Anterior cingulate cortex (tissue), 58 donors: ENCODE results near the gene EDRF1.
"Not testable (repeated sequence)": the region's sequence is repeated elsewhere in the genome, so short reads cannot be mapped to it uniquely, and the experiment has no call there.

Experiments
- DNase-seq, 58 donors: peaks; one replicate each; lab custom pipeline; 2025; lab: John Stamatoyannopoulos, UW

EDRF1 gene

DNA sequence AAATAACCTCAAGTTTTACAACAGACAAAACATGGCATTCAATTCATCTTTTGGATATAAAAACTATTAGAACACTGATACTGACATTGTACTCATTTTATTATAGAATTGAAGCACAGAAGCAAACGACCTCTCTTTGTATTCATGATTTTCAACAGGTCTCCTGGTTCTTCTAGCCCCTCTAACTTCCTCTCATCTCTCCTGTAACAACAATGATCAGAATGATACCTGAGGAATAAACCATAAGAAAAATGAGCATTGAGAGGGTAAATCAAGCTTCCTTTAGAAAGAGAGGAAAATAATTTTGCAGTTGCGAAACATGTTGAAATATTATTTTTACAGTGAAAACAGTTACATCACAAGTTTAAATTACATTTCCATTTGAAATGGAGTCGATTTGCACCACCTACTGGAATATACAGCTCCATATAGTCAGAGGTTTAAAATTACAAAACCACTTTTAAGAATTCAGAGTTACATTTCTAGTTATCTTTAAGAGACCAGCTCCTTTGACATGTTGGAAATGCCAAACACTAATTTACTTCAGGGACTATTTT, 19.1 kb upstream of the EDRF1 start:
- DNase-seq = no peak

DNA sequence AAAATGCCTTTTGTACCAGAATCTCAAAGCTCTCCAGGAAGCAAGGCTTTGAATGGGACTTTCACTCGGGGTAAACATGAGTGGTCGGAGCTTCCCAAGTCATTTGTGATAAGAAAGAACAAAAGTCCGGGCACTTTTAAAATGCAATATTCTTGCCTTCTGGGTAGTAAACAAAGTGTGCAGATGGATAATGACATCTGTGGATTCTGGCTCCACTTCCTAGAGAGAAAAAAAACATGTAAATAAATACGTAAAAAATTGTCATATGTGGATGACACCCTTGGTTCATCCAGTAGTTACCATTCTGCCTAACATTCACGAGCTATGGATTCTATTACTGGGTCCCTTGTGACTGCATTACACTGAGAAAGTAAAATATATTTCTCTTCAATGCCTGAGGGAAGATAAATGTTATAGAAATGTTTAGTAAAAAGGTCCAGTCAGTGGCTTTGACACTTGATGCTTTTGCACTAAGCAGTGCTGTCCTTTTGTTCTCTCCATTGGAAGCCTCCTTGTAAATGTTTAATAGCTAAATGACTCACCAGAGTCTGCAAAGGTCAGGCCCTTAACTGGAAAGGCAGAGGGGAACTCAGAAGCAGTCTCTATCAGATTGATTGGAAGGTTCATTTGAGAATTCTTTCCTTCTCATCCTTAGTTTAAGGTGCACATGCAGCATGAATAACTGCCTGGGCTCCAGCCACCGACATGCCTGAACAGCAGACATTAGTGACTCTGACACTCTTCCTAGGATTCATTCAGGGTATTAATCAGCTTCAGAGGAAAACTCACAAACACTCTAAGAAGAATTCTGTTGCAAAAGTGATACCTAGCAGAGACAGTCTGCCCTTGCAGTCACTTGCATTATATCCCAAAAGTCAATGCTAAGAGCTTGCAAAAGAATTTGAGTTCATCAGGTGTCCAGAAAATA, 11.7 kb upstream of the EDRF1 start:
- no peak for DNase-seq

- DNase-seq = no peak
Observed at GRCh38 chr10:125708971-125709503, 10.5 kb upstream of the EDRF1 start.

GRCh38 chr10:125709553-125710474, 9.7 kb upstream of the EDRF1 start:
- peak in 1 of 58 donors; percentile 3 for DNase-seq

GRCh38 chr10:125711110-125711750, 8.3 kb upstream of the EDRF1 start:
- no peak for DNase-seq

DNA sequence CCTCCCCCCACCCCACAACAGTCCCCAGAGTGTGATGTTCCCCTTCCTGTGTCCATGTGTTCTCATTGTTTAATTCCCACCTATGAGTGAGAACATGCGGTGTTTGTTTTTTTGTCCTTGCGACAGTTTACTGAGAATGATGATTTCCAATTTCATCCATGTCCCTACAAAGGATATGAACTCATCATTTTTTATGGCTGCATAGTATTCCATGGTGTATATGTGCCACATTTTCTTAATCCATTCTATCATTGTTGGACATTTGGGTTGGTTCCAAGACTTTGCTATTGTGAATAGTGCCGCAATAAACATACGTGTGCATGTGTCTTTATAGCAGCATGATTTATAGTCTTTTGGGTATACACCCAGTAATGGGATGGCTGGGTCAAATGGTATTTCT, 4.8 kb upstream of the EDRF1 start:
- DNase-seq = not testable (repeated sequence)

- DNase-seq = no peak
Observed at GRCh38 chr10:125720002-125720382, 483 bp downstream of the EDRF1 start.

DNA sequence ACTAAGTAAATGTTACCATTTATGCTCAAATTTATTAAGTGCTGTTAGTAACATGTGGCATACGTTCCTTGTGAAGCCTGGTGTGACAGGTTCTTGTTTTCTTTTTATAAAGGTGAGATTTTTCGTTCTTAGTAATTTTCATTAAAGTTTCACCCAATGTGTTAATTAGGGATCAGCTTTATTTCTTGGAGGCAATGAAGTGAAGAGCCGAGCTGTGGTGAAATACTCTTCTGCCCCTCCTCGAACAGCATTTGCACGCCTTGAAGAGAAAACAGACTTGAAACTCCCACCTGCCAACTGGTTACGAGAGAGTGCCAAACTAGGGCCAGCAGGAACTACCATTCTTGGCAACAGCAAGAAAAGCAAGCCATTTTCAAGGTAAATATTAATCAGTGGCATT, 1.5 kb downstream of the EDRF1 start:
- DNase-seq = peak in 5 of 58 donors; percentile 2 to 29 (median 8)

GRCh38 chr10:125722811-125723210, 3.3 kb downstream of the EDRF1 start:
- no peak for DNase-seq

DNA sequence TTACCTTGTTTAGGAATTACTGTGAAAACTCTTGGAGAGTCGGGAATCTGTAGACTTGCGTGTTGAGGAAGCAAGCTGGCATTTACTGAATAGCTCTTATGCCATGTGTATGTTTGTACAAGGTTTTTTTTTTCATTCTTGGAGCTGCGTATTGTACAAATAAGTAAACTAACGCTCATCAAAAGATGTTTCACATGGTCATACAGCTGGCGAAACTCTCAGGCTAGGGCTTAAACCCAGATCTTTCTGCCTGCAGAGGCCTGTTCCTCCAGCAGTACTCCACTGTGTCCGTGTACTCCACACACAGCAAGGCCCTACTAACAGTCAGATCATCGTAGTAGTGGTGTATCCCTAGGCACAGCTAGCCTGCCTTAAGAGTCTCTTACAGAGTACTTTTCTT, 7.4 kb downstream of the EDRF1 start:
- DNase-seq = no peak

DNA sequence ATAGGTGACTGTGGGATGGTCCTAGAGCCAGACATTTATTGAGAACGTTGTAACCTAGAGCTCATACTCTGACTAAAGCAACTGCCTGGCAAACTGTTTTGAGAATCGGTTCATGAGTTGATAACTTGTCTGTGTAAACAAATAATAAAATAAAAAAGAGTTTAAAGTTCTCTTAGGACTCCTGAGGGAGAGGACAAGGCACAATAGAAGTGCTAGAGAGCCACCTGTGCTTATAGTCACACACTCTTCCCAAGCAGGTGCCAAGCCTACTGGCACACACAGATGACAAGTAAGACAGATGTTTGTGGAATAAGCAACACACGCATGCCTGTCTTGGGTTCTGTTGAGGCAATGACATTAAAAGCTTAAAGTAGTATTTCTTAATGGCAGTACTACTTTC, 7.9 kb downstream of the EDRF1 start:
- no peak for DNase-seq

GRCh38 chr10:125734148-125734547, 14.6 kb downstream of the EDRF1 start:
- no peak for DNase-seq

DNA sequence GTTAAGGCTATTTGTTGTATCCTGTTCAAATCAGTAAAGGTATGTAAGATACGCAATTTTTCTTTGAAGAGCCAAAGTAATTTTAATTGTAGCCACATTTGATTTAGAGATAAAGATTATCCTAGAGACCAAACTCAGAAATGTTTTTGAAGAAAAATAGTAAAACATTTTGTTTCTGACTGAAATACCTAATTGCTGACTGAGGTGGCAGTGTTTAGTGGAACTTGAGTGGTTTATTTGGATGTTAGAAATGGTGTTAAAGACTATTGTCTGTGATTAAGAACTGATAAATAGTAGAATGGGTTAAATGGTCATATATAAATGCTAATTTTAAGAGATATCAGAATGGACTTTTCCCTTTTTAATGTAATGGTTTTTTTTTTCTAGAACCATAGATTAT, 15.3 kb downstream of the EDRF1 start:
- DNase-seq = no peak

DNA sequence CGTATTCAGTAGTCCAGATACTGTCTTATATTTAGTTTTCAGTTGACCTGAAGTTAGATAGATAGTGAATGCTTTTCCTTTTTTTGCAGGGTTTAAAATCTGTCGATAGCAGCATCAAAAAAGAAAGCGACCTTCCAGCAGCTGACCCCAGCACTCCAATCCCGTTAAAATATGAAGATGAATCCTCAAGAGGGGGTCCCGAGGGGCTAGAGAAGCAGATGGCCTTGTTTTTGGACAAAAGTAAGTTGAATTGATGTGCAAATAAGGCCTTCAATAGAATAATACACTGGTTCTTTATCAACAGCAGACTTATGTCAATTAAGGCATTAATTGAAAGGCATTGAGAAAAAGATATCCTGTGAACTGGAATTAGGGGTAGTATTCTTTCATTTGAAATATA, 18.7 kb downstream of the EDRF1 start:
- DNase-seq = no peak

DNA sequence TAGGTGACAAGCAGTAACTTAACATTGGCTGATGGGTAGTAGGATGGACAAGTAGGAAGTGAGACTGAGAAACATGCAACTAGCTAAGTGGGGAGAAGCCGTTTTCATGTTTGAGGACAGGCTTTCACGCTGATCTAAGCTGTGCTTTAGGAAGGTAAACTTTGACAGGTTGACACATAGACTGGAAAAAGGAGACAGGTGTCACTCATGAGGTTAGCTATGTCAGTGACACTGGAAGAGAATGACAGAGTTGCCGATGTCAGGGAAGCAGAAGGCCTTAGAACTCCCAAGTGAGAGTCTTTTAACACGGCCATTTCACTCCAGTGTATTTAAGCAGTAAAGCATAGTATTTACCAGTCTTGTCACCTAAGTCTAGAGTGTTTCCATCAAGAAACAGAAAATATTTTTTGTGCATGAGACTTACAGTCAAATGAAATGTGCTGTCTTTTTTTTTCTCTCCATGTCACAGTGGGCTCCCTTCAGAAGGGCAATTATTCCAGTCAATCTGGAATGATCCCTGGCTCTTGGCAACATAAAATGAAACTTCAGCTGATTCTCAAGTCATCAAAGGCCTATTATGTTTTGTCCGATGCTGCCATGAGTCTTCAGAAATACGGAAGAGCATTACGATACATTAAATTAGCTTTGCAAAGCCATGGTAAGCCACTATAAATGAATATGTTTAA, 20.6 kb downstream of the EDRF1 start:
- DNase-seq = peak in 1 of 58 donors; percentile 10

GRCh38 chr10:125742465-125742864, 23.0 kb downstream of the EDRF1 start:
- DNase-seq = no peak

DNA sequence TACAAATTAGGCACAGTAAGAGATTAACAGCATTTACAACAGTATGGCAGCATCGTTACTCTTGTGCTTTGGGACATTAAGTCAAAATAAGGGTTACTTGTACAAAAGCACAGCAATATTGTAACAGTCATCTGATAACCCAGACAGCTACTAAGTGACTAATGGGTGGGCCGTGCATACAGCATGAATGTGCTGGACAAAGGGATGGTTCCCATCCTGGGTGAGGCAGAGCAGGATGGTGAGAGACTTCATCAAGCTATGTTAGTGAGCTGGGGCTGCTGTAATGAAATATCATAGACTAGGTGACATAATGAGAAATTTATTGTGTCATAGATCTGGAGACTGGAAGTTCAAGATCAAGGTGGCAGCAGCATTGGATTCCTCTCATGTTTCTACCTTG, 25.4 kb downstream of the EDRF1 start:
- no peak for DNase-seq

GRCh38 chr10:125747417-125747816, 27.9 kb downstream of the EDRF1 start:
- DNase-seq = no peak

- DNase-seq = no peak
Observed at GRCh38 chr10:125756196-125756595, 36.7 kb downstream of the EDRF1 start.
